Esophagus squamous epithelium (tissue), 4 donors: Measurements from ENCODE around the gene C6orf163.

Experiments used
- CTCF ChIP-seq, 6 experiments: fragments of 450-650 bp in 4 of 6; fragments of 200-600 bp in 2 of 6; sonication (generic) in 2 of 6; IDR thresholded peaks; one replicate each; pipeline ENCODE4 v1.5.1; 2016 to 2019; ENCODE audit warnings: antibody characterized with exemption in 6 of 6, mild to moderate bottlenecking in 4 of 6, moderate library complexity in 4 of 6
- POLR2A ChIP-seq, 4 donors: fragments of 450-650 bp; IDR thresholded peaks; one replicate each; pipeline ENCODE4 v1.6.1; 2017; ENCODE audit warnings: antibody characterized with exemption in 4 of 4, mild to moderate bottlenecking in 4 of 4, moderate library complexity in 3 of 4

GRCh38 chr6:87341158-87341557 lies 3.5 kb upstream of the C6orf163 start:
- TF ChIP-seq CTCF (IDR thresholded peaks at IDR 0.05) (no peak), POLR2A (IDR thresholded peaks at IDR 0.05) (no peak)
